CD8-positive, alpha-beta memory T cell (primary cell): ENCODE measurements around the gene RFX3. TPM values are rescaled to one million over a fixed set of nuclear protein-coding genes. Genes with fewer than 3 reads are reported as not detected.

Source experiments
- CTCF ChIA-PET: fragments of 350-600 bp; sonication (Branson Sonifier 250); formaldehyde crosslinking; loops from one replicate; lab custom pipeline; 2021; ENCODE audit warnings: antibody characterized with exemption; lab: Charles Lee
- POLR2A ChIA-PET: fragments of 350-600 bp; sonication (Branson Sonifier 250); formaldehyde crosslinking; loops from one replicate; lab custom pipeline; 2021; ENCODE audit warnings: antibody characterized with exemption; lab: Charles Lee
- DNase-seq, 5 donors: peaks; one replicate each; pipeline versions ENCODE4 v3.0.0 to v3.0.0-alpha.2; 2020 to 2022; ENCODE audit warnings: mixed read lengths in 1 of 5
- H3K27ac ChIP-seq: one replicate; pipeline ENCODE4 v1.7.0; 2013; ENCODE audit warnings: low read depth, mild to moderate bottlenecking, low read length, moderate library complexity
- H3K27me3 ChIP-seq: 2 replicates; pipeline ENCODE4 v1.7.0; 2013; ENCODE audit warnings: low read length, mild to moderate bottlenecking; ENCODE audit not compliant: insufficient read depth, poor library complexity, severe bottlenecking
- H3K36me3 ChIP-seq: 2 replicates; pipeline ENCODE4 v1.7.0; 2013; ENCODE audit warnings: mild to moderate bottlenecking, low read length, moderate library complexity; ENCODE audit not compliant: insufficient read depth
- H3K4me1 ChIP-seq: 2 replicates; pipeline ENCODE4 v1.7.0; 2013; ENCODE audit warnings: mild to moderate bottlenecking, low read length, moderate library complexity; ENCODE audit not compliant: insufficient read depth
- H3K4me3 ChIP-seq: 2 replicates; pipeline ENCODE4 v1.7.0; 2013; ENCODE audit warnings: mild to moderate bottlenecking, low read length
- H3K9me3 ChIP-seq: 2 replicates; pipeline ENCODE4 v1.7.0; 2013; ENCODE audit warnings: mild to moderate bottlenecking, low read length
- H3K27ac Mint-ChIP-seq, 8 donors: one replicate each; pipeline ENCODE4 v1.8.0; 2020 to 2021; ENCODE audit warnings: mixed read lengths in 8 of 8, mild to moderate bottlenecking in 6 of 8, inconsistent platforms in 3 of 8, moderate library complexity in 3 of 8
- H3K27me3 Mint-ChIP-seq, 2 donors: one replicate each; pipeline ENCODE4 v1.8.0; 2020 to 2021; ENCODE audit warnings: mixed read lengths in 2 of 2, mild to moderate bottlenecking in 1 of 2, moderate library complexity in 1 of 2
- H3K36me3 Mint-ChIP-seq, 3 donors: one replicate each; pipeline ENCODE4 v1.8.0; 2020 to 2021; ENCODE audit warnings: mixed read lengths in 3 of 3, inconsistent platforms in 1 of 3, mild to moderate bottlenecking in 1 of 3
- H3K4me1 Mint-ChIP-seq, 3 donors: one replicate each; pipeline ENCODE4 v1.8.0; 2020 to 2021; ENCODE audit warnings: mixed read lengths in 3 of 3, inconsistent platforms in 1 of 3, mild to moderate bottlenecking in 1 of 3
- H3K4me3 Mint-ChIP-seq, 7 donors: one replicate each; pipeline ENCODE4 v1.8.0; 2020 to 2021; ENCODE audit warnings: mixed read lengths in 7 of 7, mild to moderate bottlenecking in 6 of 7, moderate library complexity in 4 of 7, inconsistent platforms in 2 of 7
- H3K9me3 Mint-ChIP-seq, 5 donors: one replicate each; pipeline ENCODE4 v1.8.0; 2020 to 2022; ENCODE audit warnings: mixed read lengths in 5 of 5, mild to moderate bottlenecking in 3 of 5, moderate library complexity in 2 of 5, inconsistent platforms in 1 of 5
- polyA plus RNA-seq: library from polyadenylated mRNA; unstranded; fragments of 300-500 nt; fragmentation: Illumina TruSeq; gene quantifications from one replicate; pipeline ENCODE4 v1.2.3, GENCODE V29; 2021
- total RNA-seq, 2 experiments: library from RNA; stranded (reverse); gene quantifications; one replicate each; pipeline ENCODE4 v1.2.3, GENCODE V29; 2021

The RFX3 gene
- total and polyA plus RNA-seq, 3 experiments from 2014 or later = 5.3 to 14.6 (median 14.1) TPM

GRCh38 chr9:3359778-3360177 is 166.0 kb downstream of the RFX3 start:
- peaks cover 7 to 13% (median 11%) of the 10 kb centered on the region in 3 donors for H3K36me3 Mint-ChIP-seq
- peaks cover 0 to 4% (median 0%) of the 10 kb centered on the region in 5 donors for H3K9me3 Mint-ChIP-seq
- peaks cover 4 to 40% (median 26%) of the 10 kb centered on the region in 3 donors for H3K4me1 Mint-ChIP-seq
- H3K27ac Mint-ChIP-seq = no peak overlapping the region
- Histone ChIP-seq H3K9me3 (no peaks in the 10 kb centered on the region), H3K4me3 (no peak overlapping the region), H3K27me3 (no peaks in the 10 kb centered on the region), H3K27ac (no peak overlapping the region), H3K4me1 (no peaks in the 10 kb centered on the region), H3K36me3 (no peaks in the 10 kb centered on the region)
- DNase-seq = no peak
- no peaks in the 10 kb centered on the region for H3K27me3 Mint-ChIP-seq
- CTCF ChIA-PET = no interaction called here
- POLR2A ChIA-PET = no interaction called here
- no peak overlapping the region for H3K4me3 Mint-ChIP-seq

- Mint-ChIP-seq H3K36me3 (peaks cover 6 to 15% (median 11%) of the 10 kb centered on the region in 3 donors), H3K27ac (no peak overlapping the region), H3K4me3 (no peak overlapping the region), H3K4me1 (peaks cover 4 to 38% (median 22%) of the 10 kb centered on the region in 3 donors), H3K9me3 (peaks cover 0 to 9% (median 2%) of the 10 kb centered on the region in 5 donors), H3K27me3 (no peaks in the 10 kb centered on the region)
- ChIA-PET CTCF (no interaction called here), POLR2A (no interaction called here)
- no peaks in the 10 kb centered on the region for H3K9me3 ChIP-seq
- no peaks in the 10 kb centered on the region for H3K27me3 ChIP-seq
- H3K4me1 ChIP-seq = no peaks in the 10 kb centered on the region
- no peak overlapping the region for H3K27ac ChIP-seq
- DNase-seq = no peak
- no peaks in the 10 kb centered on the region for H3K36me3 ChIP-seq
- H3K4me3 ChIP-seq = no peak overlapping the region
Measured at GRCh38 chr9:3359048-3359692, 166.6 kb downstream of the RFX3 start.

GRCh38 chr9:3348169-3348568 is 177.6 kb downstream of the RFX3 start:
- Histone ChIP-seq H3K9me3 (no peaks in the 10 kb centered on the region), H3K36me3 (peaks cover 3% of the 10 kb centered on the region), H3K4me1 (no peaks in the 10 kb centered on the region), H3K27me3 (no peaks in the 10 kb centered on the region), H3K4me3 (no peak overlapping the region), H3K27ac (no peak overlapping the region)
- Mint-ChIP-seq H3K9me3 (peaks cover 0 to 6% (median 4%) of the 10 kb centered on the region in 5 donors), H3K4me3 (no peak overlapping the region), H3K36me3 (peaks cover 18 to 23% (median 20%) of the 10 kb centered on the region in 3 donors), H3K27ac (peak overlapping the region in 1 of 8 donors; percentile 50), H3K27me3 (no peaks in the 10 kb centered on the region), H3K4me1 (peaks cover 0 to 4% (median 4%) of the 10 kb centered on the region in 3 donors)
- DNase-seq = no peak
- ChIA-PET POLR2A (no interaction called here), CTCF (no interaction called here)

GRCh38 chr9:3346549-3346948 is 179.3 kb downstream of the RFX3 start:
- no peak overlapping the region for H3K27ac Mint-ChIP-seq
- no peaks in the 10 kb centered on the region for H3K9me3 ChIP-seq
- peaks cover 3% of the 10 kb centered on the region for H3K36me3 ChIP-seq
- H3K9me3 Mint-ChIP-seq = peaks cover 0 to 2% (median 0%) of the 10 kb centered on the region in 5 donors
- H3K4me1 Mint-ChIP-seq = peaks cover 0 to 6% (median 4%) of the 10 kb centered on the region in 3 donors
- H3K4me3 Mint-ChIP-seq = no peak overlapping the region
- H3K27me3 ChIP-seq = no peaks in the 10 kb centered on the region
- H3K27me3 Mint-ChIP-seq = no peaks in the 10 kb centered on the region
- no peak for DNase-seq
- ChIA-PET CTCF (no interaction called here), POLR2A (no interaction called here)
- no peak overlapping the region for H3K4me3 ChIP-seq
- peaks cover 13 to 23% (median 21%) of the 10 kb centered on the region in 3 donors for H3K36me3 Mint-ChIP-seq
- H3K4me1 ChIP-seq = no peaks in the 10 kb centered on the region
- no peak overlapping the region for H3K27ac ChIP-seq

DNA sequence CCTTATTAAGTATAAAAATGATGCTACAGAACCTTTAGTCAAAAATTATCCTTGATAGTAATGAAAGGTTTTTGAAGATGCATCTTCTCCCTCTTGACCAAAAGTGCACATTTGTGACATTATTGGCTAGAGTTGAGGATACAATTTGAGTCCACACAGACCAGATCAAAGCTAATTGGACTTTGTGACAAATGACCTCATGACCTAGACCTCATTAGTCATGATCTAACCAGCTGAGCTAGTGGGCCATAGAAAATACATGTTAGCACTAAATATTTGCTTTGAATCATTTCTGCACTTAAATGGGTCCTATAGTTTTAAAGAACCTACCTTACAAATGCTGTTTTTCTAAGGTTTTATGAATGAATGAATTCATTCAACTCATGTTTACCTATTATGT is 182.1 kb downstream of the RFX3 start:
- ChIA-PET POLR2A (no interaction called here), CTCF (interaction anchor here (0.6 kb wide), 1 partner anchor 18 kb away, joined by 3 read pairs; no protein-coding TSS in a partner anchor)
- Histone ChIP-seq H3K4me1 (no peaks in the 10 kb centered on the region), H3K4me3 (no peak overlapping the region), H3K9me3 (no peaks in the 10 kb centered on the region), H3K36me3 (peaks cover 3% of the 10 kb centered on the region), H3K27ac (no peak overlapping the region), H3K27me3 (no peaks in the 10 kb centered on the region)
- Mint-ChIP-seq H3K27ac (no peak overlapping the region), H3K9me3 (peaks cover 0 to 6% (median 0%) of the 10 kb centered on the region in 5 donors), H3K4me3 (no peak overlapping the region), H3K4me1 (peaks cover 0 to 8% (median 4%) of the 10 kb centered on the region in 3 donors), H3K36me3 (peaks cover 12 to 25% (median 16%) of the 10 kb centered on the region in 3 donors), H3K27me3 (no peaks in the 10 kb centered on the region)
- no peak for DNase-seq

- Histone ChIP-seq H3K27me3 (no peaks in the 10 kb centered on the region), H3K4me3 (no peak overlapping the region), H3K36me3 (peaks cover 3% of the 10 kb centered on the region), H3K27ac (no peak overlapping the region), H3K4me1 (no peaks in the 10 kb centered on the region), H3K9me3 (no peaks in the 10 kb centered on the region)
- Mint-ChIP-seq H3K9me3 (peaks cover 0 to 6% (median 0%) of the 10 kb centered on the region in 5 donors), H3K4me1 (peaks cover 7 to 14% (median 8%) of the 10 kb centered on the region in 3 donors), H3K27me3 (no peaks in the 10 kb centered on the region), H3K4me3 (no peak overlapping the region), H3K27ac (no peak overlapping the region), H3K36me3 (peaks cover 12 to 25% (median 16%) of the 10 kb centered on the region in 3 donors)
- no peak for DNase-seq
- ChIA-PET CTCF (no interaction called here), POLR2A (no interaction called here)
Measured at GRCh38 chr9:3342159-3342777, 183.5 kb downstream of the RFX3 start.

DNA sequence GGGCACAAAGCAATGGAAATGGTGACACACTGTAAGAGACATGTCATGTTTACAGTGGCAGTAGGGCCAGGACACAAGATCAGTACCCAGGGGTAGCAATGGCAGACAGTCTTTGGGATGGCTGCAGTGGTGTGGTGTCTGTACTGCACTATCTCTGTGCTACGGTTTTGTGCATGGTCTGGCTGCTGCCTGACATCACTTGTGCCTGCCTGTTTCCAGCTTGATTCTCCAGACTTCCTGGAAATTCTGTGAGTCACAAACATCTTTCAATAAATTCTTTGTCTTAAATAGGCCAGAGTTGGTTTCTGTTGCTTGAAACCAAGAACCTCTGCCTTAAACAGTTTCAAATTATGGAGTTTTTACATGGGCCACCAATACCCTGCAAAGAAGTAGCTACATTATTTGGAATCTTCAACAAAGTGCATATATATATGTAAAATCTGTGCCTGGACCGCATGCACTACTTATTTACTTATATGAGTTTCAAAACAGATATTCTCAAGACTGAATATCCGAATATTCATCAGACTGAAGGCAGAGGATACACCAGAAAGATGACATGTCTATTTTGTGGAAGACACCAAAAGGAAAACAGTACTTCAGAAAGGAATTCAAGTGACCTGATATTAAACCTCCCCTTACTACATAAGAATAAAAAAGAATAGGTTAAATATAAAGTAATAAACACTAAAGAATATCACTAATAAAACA is 188.1 kb downstream of the RFX3 start:
- H3K4me3 ChIP-seq = no peak overlapping the region
- H3K27me3 Mint-ChIP-seq = no peaks in the 10 kb centered on the region
- H3K4me1 Mint-ChIP-seq = peaks cover 9 to 18% (median 11%) of the 10 kb centered on the region in 3 donors
- H3K9me3 ChIP-seq = no peaks in the 10 kb centered on the region
- H3K36me3 Mint-ChIP-seq = peaks cover 6 to 12% (median 6%) of the 10 kb centered on the region in 3 donors
- no peaks in the 10 kb centered on the region for H3K27me3 ChIP-seq
- H3K27ac Mint-ChIP-seq = no peak overlapping the region
- no peak overlapping the region for H3K27ac ChIP-seq
- H3K4me3 Mint-ChIP-seq = no peak overlapping the region
- no peaks in the 10 kb centered on the region for H3K36me3 ChIP-seq
- H3K4me1 ChIP-seq = no peaks in the 10 kb centered on the region
- no peak for DNase-seq
- CTCF ChIA-PET = no interaction called here
- peaks cover 0 to 6% (median 0%) of the 10 kb centered on the region in 5 donors for H3K9me3 Mint-ChIP-seq
- POLR2A ChIA-PET = no interaction called here

DNA sequence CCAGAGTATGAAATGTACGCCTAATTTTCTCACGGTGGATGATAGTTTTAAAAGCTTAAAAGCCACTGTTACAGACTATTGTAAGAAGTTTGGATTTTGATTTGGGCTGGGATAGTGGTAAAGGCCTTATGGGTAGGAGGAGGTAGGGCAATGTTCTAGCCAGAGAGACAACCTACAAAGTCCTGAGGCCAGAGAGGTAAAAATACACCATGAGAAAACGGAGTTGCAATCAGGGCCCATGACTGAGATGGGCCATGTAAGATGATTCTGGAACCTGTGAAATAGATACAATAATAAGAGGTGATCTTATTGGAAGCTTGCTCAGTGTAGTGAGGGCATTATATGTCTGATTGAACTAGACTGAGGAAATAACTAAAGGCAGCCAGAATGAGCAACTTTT is 188.8 kb downstream of the RFX3 start:
- POLR2A ChIA-PET = no interaction called here
- DNase-seq = no peak
- Histone ChIP-seq H3K27me3 (no peaks in the 10 kb centered on the region), H3K27ac (no peak overlapping the region), H3K36me3 (no peaks in the 10 kb centered on the region), H3K4me3 (no peak overlapping the region), H3K9me3 (no peaks in the 10 kb centered on the region), H3K4me1 (no peaks in the 10 kb centered on the region)
- H3K36me3 Mint-ChIP-seq = peaks cover 5 to 12% (median 6%) of the 10 kb centered on the region in 3 donors
- peaks cover 0 to 6% (median 0%) of the 10 kb centered on the region in 5 donors for H3K9me3 Mint-ChIP-seq
- CTCF ChIA-PET = no interaction called here
- no peak overlapping the region for H3K27ac Mint-ChIP-seq
- H3K4me3 Mint-ChIP-seq = no peak overlapping the region
- H3K27me3 Mint-ChIP-seq = no peaks in the 10 kb centered on the region
- H3K4me1 Mint-ChIP-seq = peaks cover 9 to 18% (median 11%) of the 10 kb centered on the region in 3 donors
